GM19452 (cell line): ENCODE results near the gene PSMC5.
"Not testable (repeated sequence)": the region's sequence is repeated elsewhere in the genome, so short reads cannot be mapped to it uniquely, and the experiment has no call there.

Experiments used
- ATAC-seq: cut with Tn5 transposase; IDR thresholded peaks from one replicate; pipeline ENCODE4 v1.9.1; 2021; ENCODE audit not compliant: unreplicated experiment

Gene PSMC5

GRCh38 chr17:63827002-63827800 lies at the start of gene PSMC5, which contains the start of gene FTSJ3:
Gene PSMC5, plus strand, starts transcription at chr17:63827431. Its CDS starts 60 bp downstream, at chr17:63827491.
Gene FTSJ3, minus strand, starts transcription at chr17:63827663. Its CDS starts 761 bp downstream, at chr17:63826902.
- ATAC-seq = peak; percentile 93

DNA sequence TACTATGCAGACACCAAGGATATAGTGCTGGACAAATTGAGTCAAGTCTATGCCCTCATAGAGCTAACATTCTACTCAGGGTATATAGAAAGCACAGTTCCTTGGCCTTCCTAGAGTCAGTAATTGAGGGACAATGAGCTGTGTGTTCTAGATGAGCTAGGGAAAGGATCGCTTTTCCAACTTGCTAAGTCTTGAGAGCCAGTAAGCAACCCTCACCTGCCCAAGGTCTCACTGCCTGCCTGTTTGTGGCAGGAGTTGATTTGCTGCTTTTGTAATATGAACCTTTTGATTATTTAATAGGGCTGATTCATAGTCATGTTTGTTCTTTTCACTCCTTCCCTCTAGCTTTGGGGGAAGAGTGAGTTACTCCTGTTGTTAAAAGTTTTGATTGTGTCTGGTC lies 46.7 kb upstream of the PSMC5 start:
- no peak for ATAC-seq

DNA sequence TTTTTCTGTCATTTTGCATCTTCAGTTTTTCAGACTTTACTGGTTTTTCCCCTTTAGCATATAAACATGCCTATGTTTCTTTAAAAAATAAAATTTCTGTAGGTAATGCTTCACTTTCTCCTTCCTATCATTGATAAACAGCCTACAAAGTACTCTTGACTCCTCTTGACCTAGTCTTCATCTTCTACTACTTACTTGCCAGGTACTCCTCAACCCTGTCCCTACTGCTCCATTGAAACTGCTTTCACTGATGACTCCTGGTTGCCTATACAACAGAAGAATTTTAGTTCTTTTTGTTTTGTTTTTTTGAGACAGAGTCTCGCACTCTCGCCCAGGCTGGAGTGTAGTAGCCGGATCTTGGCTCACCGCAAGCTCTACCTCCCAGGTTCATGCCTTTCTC lies 46.3 kb upstream of the PSMC5 start:
- no peak for ATAC-seq

- no peak for ATAC-seq
These were observed 43.7 kb upstream of the PSMC5 start for GRCh38 chr17:63783522-63783921.

GRCh38 chr17:63785556-63785955 lies 41.7 kb upstream of the PSMC5 start:
- ATAC-seq = no peak

DNA sequence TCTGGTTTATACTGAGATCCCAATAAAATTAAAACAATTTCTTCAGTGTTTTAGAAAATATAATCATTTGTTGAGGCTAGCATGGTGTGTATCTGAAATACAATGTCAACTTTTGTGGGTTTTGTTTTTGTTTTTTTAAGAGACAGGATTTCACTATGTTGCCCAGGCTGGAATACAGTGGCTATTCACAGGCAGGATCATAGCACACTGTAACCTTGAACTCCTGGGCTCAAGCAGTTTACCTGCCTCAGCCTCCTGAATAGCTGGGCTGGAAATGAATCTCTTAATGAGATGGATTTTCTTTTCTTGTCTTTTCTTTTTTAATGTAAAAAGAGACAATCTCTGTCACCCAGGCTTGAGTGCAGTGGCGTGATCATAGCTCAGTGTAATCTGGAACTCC lies 41.1 kb upstream of the PSMC5 start:
- no peak for ATAC-seq

GRCh38 chr17:63786971-63787711 lies 40.1 kb upstream of the PSMC5 start:
- ATAC-seq = no peak

GRCh38 chr17:63790057-63790456 lies 37.2 kb upstream of the PSMC5 start:
- ATAC-seq = no peak

DNA sequence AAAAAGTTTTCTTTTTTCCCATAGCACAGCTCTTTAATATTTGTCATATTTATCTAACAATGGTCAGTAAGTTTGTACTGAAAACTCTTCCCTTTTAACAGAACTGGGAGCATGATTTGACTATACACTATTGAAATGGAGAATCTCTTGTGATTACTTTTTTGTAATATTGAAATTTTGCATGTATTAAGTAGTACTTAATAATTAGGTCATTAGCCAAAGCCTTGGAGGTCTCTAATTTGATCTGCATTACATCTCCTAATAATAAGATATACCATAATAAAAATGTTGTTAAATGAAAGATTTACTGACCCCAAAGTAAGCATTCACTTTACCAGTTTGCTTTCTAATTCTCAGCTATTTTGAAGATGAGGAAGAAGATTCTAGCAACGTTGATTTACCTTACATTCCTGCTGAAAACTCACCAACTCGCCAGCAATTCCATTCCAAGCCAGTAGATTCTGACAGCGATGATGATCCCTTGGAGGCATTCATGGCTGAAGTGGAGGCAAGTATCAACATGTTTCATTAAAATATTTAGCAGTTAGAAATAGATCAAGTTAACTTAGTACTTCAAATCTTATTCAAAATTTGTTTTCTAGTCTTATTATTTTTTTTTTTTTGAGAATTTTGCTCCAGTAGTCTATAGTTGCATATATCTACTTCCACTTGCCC lies 35.0 kb upstream of the PSMC5 start:
- no peak for ATAC-seq

DNA sequence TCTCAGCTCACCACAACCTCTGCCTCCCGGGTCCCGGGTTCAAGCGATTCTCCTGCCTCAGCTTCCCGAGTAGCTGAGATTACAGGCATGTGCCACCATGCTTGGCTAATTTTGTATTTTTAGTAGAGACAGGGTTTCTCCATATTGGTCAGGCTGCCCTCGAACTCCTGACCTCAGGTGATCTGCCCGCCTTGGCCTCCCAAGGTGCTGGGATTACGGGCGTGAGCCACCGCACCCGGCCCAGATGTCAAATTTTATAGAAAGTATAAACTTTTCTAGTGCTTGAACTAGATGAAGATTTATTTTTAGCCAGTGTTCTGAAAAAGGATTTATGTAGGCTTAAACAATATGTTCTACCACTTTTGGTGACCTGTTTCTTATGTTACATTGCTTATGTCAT lies 30.9 kb upstream of the PSMC5 start:
- ATAC-seq = not testable (repeated sequence)

- ATAC-seq = no peak
These were observed 28.6 kb upstream of the PSMC5 start for GRCh38 chr17:63798572-63799106.

- ATAC-seq = no peak
These were observed 26.4 kb upstream of the PSMC5 start for GRCh38 chr17:63800783-63801182.

- no peak for ATAC-seq
These were observed 22.9 kb upstream of the PSMC5 start for GRCh38 chr17:63804328-63804727.

- no peak for ATAC-seq
These were observed 21.6 kb upstream of the PSMC5 start for GRCh38 chr17:63805591-63805990.

DNA sequence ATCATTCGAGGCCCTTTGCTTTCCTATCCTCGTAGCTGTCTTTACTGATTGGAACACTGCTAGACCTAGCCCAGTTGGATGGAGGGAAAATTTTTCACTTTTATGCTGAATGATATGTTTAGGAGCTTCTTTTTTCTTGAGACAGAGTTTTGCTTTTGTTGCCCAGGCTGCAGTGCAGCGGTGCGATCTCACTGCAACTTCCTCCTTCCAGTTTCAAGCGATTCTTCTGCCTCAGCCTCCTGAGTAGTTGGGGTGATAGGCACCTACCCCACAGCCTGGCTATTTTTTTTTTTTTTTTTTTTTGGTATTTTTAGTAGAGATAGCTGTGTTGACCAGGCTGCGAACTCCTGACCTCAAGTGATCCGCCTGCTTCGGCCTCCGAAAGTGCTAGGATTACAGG lies 17.3 kb upstream of the PSMC5 start:
- no peak for ATAC-seq

DNA sequence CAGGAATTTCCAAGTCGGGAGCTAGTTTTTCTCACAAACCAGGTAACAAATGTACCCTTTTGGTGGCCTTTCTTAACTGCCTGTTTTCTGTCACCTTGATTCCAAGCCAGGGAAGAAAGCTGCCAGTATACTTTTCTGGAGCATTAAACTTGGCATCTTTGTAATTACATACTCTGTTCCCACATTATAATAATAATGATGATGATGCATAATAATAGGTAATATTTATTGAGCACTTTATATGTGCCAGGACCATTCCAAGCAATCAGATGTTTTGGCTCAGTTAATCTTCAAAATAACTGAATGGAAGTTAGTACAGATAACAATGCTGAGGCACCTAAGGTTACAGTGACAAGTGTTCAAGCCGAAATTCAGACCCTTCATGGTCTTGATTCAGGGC lies 11.1 kb upstream of the PSMC5 start:
- ATAC-seq = no peak

DNA sequence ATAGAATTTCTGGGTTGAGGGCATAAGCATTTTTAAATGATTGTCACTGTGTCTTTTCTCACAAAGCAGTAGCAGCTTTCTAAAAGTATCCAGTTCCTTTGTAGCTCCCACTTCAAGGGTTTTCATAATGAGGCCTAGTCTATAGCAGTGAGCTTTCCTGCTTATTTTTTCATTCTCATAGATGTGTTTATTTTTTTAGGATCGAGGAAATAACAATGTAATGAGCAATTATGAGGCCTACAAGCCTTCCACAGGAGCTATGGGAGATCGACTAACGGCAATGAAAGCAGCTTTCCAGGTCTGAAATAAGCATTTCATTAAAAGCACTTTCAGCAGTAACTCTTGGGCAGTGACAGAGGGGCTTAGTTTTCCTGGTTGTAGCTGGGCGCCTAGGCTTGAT lies 10.6 kb upstream of the PSMC5 start:
- ATAC-seq = no peak

DNA sequence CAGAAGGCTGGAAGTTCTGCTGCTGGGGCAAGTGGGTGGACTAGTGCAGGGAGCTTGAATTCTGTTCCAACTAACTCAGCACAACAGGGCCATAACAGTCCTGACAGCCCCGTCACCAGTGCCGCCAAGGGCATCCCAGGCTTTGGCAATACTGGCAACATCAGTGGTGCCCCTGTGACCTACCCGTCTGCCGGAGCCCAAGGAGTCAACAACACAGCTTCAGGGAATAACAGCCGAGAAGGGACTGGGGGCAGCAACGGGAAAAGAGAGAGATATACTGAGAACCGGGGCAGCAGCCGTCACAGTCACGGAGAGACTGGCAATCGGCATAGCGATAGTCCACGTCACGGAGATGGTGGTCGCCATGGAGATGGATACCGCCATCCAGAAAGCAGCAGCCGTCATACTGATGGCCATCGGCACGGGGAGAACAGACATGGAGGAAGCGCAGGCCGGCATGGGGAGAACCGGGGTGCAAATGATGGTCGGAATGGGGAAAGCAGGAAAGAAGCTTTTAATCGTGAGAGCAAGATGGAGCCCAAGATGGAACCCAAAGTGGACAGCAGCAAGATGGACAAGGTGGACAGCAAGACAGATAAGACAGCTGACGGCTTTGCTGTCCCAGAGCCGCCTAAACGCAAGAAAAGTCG lies 9.4 kb upstream of the PSMC5 start:
- no peak for ATAC-seq

DNA sequence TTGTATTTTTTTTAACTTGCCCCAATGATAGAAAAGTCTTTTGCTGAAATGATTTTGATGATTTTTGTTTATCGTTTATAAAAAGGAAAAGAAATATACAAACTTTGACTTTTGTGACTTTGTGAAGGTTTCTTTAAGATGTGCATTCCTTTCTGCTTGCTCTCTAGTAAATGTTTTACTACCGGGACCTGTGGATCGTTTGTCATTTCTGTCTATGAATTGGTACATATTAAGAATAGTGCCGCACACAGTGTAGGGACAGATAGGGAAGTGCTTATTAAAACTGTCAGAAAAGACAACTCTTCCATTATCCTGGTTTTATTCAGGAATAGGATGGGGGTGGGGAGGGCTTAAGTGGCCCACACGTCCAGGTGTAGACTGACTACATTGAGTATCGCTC lies 8.1 kb upstream of the PSMC5 start:
- ATAC-seq = no peak

DNA sequence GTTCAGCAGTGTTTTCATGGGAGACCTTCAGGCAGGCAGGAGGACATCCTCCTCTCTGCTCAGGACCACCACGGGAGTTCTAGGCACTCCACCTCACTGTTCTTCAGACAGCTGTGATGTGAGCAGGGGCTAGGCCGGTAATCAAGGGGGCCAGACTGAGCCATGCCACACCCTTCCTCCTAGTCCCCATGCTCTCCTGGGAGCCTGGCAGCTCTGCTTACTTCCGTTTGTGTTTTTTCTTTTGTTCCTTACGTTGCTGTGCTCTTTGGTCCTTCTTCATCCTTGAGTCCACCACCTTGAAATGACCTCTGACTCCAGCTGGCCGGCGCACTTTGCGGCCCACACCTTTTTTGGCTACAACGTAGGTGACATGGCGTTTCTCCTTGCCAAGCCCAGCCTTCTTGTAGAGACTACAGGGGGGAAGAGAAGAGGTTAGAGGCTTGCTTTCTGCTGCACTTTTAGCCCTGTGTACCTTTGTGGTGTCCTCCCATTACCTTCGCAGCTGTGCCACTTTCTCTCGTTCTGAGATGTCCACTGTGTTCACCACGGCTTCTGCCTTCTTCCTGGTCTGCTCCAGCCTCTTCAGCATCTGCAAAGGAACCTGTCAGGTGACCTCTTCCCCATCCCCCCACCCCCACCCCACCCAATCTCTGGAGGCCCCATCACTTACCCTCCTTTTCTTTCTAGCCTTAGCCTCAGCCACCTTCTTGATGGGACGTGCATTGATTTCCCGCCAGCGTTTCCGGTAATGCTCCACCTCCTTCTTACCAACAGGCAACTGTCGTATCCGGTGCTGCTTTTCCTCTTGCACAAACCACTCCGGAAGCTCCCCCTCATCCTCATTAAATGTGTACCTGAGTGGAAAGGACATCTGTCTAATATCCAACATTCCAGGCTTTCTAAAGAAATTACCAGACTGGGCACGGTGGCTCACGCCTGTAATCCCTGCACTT lies 7.4 kb upstream of the PSMC5 start:
- no peak for ATAC-seq
